NAMALWA (cell line): ENCODE measurements around the gene SNAP91.

Experiments used
- DNase-seq: peaks from one replicate; pipeline ENCODE4 v3.0.0-alpha.2; 2015; ENCODE audit warnings: low spot score

Gene SNAP91

DNA sequence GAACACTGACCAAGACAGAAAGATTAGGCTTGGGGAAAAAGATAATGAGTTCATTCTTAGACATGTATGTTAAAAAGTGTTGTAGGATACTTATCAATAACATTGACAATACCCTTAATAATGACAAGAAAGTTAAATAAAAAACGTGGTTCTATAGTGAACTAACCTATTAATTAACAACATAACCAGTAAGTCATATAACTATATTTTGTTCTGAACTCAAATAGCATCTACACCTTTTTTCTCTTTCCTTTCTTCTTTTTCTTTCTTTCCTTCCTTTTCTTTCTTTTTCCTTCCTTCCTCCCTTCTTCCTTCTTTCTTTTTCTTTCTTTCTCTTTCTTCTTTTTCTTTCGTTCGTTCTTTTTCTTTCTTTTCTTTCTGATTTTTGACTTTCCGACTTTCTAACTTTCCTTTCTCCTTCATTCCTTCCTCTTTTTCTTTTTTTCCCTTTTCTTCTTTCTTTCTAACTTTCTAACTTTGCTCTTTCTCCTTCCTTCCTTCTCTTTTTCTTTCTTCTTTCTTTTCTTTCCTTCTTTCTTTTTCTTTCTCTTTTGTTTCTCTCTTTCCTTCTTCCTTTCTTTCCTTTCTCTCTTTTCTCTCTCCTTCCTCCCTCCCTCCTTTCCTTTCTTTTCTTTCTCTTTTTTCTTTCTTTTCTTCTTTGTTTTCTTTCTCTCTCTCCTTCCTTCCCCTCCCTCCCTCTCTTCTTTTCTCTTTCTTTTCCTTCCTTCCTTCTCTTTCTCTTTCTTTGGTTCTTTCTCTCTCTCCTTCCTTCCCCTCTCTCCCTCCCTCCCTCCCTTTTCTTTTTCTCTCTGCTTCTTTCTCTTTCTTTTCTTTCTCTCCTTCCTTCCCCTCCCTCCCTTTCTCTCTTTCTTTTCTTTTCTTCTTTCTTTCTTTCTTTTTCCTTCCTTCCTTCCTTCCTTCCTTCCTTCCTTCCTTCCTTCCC is 172.0 kb downstream of the SNAP91 start:
- DNase-seq: no peak

DNA sequence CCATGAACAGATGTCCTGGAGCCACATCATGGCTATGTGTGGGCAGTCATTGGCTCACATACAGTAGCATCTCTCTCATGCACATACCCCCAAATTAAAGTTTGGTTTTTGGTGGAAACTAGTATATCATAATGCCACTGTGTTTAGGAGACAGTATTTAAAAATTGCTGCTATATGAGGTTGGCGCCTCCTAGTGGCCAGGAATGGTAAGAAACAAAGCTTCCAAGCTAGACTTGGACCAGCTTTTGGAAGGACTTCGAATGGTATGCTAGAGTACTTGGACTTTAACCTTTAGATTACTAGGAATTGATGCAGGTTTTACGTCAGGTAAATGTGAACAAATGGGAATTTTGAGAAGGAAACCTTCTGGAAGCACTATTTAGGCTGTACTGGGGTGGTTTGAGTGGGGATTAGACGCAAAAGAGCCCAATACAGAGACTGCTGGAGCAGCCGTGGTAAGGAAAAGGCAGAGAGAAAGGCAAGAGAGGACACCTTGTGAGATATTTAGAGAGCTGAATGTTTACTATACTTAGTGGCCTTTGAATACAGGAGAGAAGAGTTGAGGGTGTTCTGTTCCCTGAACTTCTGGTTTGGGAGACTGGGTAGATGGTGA is 172.8 kb downstream of the SNAP91 start:
- DNase-seq: peak; percentile 70

DNA sequence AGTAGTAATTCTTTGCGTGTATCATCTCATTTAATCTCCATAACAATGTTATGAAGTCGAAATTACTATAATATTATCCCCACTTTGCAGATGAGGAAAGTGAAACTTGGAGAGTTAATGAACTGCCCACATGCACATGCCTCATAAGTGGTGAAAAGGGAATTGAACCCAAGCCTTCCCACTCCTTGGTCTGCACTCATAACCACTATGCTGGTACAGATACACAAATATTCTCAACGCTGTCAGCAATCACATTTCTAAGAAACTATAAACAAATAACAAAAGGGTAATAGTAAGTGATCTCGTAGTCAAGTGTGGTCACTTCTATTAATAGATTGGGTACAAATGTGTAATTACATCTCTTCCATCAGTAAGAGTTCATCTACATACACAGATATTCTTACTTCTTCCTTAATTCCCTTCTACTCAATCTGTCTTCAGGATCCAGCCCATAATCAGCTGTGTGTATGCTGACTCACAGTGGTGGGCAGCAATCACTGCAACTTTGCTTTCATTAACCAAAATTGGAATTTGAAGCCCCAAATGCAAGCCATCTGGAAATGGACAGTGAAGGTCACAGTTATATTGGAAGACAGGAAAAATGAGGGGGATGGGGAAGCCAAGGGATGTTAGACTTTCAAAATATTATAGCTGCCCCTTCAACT is 190.0 kb downstream of the SNAP91 start:
- no peak for DNase-seq

GRCh38 chr6:83517500-83517899 is 191.4 kb downstream of the SNAP91 start:
- no peak for DNase-seq

- DNase-seq: peak; percentile 67
Measured at GRCh38 chr6:83514866-83515466, 193.9 kb downstream of the SNAP91 start.

- DNase-seq: no peak
Measured at GRCh38 chr6:83514466-83514865, 194.4 kb downstream of the SNAP91 start.

DNA sequence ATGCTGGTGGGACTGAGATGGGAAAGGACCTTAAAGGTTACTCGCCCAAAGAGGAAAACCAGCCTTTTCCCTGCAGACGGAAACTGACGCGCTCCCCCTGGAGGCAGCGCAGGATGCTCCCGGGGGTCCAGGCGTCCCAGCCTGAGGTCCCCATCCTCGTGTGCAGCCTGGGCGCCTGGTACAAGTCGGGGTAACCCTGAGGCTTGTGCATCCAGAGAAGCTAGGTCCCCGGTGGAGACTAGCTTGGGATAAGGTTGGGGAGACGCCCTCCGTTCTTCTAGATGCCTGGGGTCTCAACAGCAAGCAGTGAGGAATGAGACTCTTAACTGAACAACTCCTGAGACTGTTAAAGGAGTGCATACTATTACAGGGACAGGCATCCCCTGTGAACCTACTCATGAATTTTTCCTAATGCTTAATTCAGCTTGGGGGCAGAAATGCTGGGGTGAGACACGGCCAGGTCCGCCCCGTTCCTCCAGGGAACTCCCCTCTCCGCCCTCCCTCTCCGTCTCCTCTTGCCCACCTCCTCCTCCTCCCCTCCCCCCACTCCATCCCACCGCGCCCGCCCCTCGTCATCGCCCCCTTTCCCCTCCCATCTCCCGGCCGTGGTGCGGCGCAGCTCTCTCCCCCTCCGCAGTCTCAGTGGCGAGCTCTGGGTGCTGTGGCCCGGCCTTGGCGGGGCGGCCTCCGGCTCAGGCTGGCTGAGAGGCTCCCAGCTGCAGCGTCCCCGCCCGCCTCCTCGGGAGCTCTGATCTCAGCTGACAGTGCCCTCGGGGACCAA is 196.8 kb downstream of the SNAP91 start, which contains the start of gene PRSS35:
PRSS35 (plus strand) TSS at position 634 of the 781 bp plus-strand sequence. CDS start 10,908 bp downstream, outside the sequence.
- peak; percentile 13 for DNase-seq

DNA sequence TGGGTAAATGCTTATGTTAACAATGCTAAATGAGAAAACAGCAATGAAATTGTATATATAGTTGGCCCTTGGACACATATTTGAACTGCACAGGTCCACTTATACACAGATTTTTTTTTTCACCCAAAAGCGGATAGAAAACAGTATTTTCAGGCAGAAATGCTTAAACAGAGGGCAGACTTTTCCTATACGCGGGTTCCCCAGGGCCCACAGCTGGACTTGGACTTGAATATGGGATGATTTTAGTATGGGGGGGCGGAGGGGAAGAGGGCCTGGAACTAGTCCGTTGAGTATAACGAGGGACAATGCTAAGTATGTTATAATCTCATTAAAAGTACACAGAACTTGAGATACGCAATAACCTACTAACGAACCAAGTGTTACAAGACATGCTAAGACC is 197.6 kb downstream of the SNAP91 start:
- DNase-seq: no peak

DNA sequence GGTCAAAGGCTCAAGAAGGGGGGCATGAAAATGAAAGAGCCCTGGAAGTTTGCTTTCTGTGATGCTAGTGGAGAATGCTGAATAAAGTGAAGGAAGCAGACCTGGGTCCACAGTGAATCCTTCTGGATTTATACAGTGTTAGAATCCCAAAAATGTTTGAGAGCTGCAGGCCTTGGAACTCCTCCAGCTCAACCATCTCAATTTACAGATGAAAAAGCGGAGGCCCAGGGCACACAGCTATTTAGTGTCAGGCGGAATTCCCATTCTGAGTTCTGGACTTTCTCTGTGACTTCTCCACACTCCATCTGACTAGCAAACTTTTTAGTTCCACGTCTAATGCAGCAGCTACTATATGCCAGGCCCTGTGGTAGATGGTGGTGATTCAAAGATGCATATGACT is 198.1 kb downstream of the SNAP91 start:
- DNase-seq: no peak

DNA sequence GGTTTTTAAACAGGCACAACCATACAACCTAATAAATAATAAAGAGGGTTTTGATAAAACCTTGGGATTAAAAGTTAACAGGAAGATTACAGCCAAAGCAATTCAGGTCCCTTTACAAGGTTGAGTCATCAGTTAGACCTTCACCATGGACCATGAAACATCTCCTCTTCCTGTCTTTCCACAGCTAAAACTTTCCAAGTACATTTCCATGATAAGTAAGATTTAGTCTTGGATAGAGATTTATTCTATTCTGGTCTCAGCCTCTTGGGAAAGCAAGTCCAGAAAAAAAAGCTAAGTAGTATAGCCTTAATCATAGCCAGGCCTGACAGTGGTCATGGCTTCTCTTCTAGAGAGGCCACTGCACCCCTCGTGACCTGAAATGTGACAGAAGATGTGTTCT is 199.5 kb downstream of the SNAP91 start:
- no peak for DNase-seq

GRCh38 chr6:83505356-83505755 is 203.5 kb downstream of the SNAP91 start:
- DNase-seq: no peak
